M059J (cell line): ENCODE results near the gene PCDH19. TPM values are rescaled to one million over a fixed set of nuclear protein-coding genes. Genes with fewer than 3 reads are reported as not detected.

Experiments used
- DNase-seq: peaks from one replicate; pipeline ENCODE4 v3.0.0-alpha.2; 2012; ENCODE audit warnings: low read depth
- total RNA-seq: library from RNA; depleted of rRNA; stranded (reverse); fragments of >200 nt; shearing (Covaris generic); gene quantifications from 2 replicates; pipeline ENCODE4 v1.2.3, GENCODE V29; 2014; rRNA removed

Gene PCDH19
- total RNA-seq, 1 experiment from 2014 or later: 0.81 TPM

DNA sequence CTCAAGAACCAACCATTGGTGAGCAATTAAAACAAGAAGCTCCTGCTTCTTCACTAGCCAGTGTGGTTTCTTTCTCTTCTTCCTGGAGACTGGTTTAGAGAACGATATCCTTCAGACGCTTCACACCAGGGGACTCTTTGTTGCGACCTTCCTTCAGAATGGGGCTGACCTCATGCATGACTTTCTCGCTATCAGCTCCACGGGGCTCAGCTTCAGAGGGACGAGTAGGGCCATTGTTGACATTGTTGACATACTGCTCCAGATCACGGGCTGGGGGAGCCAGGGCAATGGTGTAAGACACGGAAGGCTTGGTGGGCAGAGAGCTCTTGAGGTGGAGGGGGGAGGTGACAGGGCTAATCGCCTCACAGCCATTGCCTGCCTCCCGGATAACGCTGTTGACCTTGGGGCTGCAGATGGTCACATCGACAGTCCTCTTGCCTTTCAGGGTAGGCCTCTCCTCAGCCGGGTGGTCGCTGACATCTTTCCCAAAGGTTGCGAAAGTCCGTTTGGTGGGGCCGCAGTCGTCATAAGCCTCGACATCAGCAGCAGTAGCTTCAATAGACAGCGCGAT, 113.8 kb downstream of the PCDH19 start:
- DNase-seq: no peak

DNA sequence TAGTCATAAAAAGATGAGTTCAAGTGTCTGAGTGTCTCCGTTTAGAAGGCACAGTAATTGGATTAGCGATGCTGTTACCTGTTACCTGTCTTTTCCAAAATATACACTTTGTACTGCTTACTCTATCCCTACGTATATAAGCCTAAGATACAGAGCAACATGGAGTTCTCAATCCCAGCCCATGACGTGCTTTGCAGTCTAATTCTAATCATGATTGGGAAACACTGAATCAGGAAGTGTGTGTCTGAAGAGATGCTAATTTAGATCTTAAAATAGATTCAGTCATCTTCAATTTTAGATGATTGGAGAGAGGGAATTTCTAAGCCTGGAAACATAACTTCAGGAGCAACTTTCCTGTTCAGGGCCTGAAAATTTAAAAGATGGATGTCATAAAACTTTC, 115.1 kb downstream of the PCDH19 start:
- DNase-seq: no peak

DNA sequence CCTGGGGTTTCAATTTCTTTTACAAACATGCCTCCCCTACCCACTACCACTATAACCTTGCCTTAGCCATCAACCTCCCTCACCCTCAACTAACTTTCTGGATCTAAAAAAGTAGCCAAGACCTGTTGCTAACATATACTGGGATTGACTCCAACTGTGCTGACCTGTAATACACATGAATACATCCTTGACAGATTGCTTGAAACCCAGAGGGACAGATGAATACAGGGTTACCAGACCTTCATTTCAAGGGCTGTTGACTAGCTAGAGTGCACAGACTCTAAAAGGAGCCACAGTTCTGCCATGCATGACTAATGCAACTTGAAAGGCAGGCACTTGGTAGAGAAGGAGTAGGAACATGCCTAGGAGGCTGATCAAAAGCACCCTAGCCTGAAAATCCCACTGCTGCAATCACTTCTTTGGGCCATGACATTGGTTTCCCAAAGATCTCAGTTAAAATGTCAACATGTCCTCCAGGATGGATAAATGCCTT, 121.0 kb downstream of the PCDH19 start:
- DNase-seq: no peak

DNA sequence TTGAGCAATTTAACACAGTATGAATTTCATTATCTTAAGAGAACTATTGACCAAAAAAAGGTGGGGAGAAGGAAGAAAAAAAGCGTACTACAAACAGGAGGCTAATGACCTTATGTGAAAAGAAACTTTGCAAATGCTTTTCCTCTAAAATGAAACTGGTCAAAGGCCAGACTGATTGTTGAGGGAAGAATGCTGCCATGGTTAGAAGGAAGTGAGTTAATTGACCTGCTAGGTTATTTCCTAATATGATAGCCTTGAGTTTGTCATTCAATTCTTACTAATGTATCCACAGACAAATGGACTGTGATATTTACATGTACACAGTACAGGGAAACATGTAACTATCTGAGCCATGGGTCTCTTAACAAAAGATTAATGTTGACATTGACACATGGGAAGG, 132.8 kb downstream of the PCDH19 start:
- DNase-seq: no peak

DNA sequence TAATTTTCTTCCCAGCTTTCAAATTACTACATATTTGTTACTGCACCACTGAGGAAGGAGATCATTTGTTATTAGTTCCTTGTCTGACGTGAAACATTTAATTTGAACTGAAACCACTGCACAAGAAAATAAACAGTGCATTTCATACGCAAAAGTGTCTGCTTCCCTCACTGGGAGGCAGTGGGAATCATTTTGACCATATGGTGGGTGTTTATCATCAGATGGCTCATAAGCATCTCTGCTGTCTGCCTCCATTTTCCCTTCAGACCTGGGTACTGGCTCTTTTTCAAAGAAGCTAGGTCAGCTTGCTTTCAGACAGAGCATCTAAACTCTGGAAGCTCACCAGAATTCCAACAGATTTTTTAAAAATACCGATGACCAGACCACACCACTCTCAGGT, 135.2 kb downstream of the PCDH19 start:
- no peak for DNase-seq

DNA sequence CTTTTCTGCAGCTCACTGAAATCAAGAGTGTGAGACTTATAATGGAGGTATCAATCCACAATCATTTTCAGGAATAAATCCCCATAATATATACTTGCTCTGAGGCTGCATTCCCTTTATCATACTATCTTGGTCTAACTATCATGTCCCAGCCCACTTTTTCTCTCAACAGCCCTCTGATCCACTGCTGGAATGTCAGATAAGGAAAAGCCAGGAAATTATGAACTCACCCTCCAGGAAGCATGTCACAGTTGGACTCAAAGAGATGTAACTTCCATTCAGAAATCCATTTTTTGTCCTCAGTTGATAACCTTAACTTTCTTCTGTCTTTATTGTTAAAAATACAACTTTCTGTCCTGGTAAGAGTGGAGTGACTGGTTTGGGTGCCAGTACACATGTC, 144.9 kb downstream of the PCDH19 start:
- DNase-seq: no peak

DNA sequence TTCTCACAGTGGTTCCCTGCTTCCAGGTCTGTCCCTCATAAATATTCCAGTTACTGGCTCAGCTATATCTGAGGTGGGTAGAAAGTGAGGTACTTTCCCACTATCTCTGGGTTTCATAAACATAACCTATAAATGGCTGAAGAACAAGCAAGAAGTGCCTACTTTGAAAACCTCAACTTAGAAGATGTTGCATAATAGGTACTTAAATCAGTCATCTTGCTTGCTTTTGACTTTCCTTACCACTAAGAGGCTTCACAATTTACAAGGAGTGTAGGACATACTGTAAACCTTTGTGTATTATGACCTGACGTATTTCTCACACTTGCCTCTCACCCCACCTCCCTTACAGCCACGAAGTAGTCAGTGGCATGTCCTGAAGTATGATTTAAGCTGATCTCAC, 145.9 kb downstream of the PCDH19 start:
- DNase-seq: no peak

DNA sequence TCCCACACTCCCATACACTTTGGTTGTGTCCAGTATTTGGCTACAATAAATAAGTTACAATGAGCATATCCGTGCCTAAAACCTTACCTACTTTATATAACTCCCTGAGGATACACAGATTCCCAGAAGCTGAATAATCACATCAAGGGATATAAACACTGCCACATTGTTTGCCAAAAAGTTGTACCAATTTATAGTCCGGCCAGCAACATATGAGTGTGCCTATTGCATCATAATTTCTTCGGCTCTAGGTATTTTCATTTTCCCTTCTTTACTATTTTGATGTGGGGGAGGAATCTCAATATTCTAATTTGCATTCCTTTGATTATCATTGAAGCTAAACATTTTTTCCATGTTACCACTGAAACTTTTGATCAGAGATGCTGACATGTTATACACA, 146.4 kb downstream of the PCDH19 start:
- no peak for DNase-seq

DNA sequence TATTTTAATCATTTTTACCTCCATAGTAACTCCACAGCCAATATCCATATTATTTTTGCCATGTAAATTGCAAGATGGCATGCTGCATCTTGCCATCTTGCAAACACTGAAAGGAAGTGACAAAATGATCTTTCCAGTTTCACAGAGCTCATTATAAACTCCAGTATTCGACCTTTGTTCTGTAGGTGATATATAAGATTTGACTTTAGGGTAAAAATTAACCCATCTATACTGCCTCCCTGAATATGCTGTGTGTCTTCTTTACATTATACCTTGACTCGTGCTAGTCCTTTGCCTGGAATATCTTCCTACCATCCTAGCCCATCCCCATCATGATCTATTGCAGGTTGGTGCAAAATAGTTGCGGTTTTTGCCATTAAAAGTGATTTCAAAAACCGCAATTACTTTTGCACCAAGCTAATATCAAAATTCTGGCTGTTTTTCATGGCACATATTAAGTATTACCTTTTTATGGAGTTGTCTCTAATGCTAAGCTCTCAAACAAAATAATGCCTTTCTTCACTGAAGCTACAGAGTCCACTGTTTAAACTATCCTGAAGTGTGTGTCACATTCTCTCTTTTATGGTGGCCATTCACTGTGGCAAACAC, 161.1 kb downstream of the PCDH19 start:
- no peak for DNase-seq

DNA sequence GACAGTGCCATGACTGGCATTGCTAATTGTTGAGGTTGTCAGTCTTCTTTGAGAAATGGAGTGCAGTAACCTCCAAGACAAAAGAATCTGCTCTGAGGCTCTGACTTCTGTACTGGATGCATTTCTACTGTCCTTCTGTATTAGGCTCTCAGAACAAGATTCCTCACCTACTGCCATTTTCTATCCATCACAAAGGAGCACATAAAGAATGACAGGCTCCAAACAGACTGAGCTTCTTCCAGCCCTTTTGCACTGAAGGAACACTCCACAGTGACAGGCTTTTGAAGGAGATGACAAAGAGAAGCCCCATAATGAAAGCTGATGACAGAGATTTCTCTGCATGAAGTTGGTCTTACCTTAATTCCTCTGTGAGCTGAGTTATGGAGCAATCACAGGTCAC, 162.2 kb downstream of the PCDH19 start:
- DNase-seq: no peak

DNA sequence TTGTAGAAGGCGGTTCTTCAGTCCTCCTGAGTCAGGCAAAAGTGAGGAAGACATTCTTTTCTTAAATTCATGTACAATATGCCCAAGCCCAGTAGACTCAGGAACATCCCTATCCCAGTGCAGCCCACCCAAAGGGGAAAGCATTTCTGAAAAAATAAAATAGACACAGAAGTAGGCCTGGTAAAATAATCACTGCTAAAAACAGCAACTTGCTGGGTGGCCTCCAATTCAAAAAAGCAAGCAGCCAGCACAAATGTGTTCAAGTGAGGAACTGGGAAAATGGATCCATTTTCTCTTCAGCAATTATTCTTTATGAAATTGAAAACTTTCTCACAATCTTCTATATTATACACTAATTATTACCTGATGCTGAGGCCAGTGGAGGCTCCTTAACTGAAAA, 165.4 kb downstream of the PCDH19 start:
- DNase-seq: no peak

Other genes starting within 250 kb of the PCDH19 start
- not detected in 2 replicates for gene TNMD, start 174.7 kb upstream of the PCDH19 start, total RNA-seq
- gene TSPAN6, start 226.5 kb upstream of the PCDH19 start, total RNA-seq: 52.0 and 66.0 TPM in 2 replicates
- gene SRPX2, start 233.9 kb upstream of the PCDH19 start, total RNA-seq: 58.5 and 81.9 TPM in 2 replicates